Stimulated activated CD4-positive, alpha-beta T cell treated with anti-CD3 and anti-CD28 coated beads, Interleukin-2, amount 100 ng/mL, for 48 hours (primary cell): ENCODE results near the gene TMTC2.

Source experiments
- DNase-seq, 2 donors: peaks; one replicate each; pipeline ENCODE4 v3.0.0-alpha.2; 2020

The TMTC2 gene

DNA sequence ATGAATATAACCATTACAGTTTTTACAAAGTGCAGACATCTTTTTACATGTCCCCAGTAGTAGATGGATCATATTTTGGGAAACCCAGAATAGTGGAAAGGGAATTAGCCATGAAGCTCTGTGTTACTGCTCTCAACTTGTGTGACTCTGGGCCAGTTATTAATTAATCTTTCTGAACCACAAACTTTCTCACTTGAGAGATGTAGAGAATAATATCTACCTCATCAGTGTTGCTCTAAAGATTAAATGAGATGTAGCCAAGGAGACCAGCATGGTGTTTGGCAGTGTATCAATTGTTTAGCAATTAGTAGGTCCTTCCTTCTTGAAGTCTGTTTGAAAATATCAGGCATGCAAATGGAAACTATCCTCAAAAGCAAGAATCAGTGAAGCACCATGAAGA, 169.2 kb downstream of the TMTC2 start:
- no peak for DNase-seq

DNA sequence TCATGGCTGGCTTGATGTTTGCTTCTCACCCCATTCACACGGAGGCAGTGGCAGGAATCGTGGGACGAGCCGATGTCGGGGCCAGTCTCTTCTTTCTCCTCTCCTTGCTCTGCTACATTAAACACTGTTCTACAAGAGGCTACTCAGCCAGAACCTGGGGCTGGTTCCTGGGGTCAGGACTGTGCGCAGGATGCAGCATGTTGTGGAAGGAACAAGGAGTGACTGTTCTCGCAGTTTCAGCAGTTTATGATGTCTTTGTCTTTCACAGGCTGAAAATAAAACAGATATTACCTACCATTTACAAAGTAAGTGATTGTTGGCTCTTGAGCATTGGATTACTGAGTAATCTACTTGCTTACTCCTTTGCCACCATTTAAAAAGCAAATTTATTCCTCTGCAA, 170.6 kb downstream of the TMTC2 start:
- DNase-seq: no peak

DNA sequence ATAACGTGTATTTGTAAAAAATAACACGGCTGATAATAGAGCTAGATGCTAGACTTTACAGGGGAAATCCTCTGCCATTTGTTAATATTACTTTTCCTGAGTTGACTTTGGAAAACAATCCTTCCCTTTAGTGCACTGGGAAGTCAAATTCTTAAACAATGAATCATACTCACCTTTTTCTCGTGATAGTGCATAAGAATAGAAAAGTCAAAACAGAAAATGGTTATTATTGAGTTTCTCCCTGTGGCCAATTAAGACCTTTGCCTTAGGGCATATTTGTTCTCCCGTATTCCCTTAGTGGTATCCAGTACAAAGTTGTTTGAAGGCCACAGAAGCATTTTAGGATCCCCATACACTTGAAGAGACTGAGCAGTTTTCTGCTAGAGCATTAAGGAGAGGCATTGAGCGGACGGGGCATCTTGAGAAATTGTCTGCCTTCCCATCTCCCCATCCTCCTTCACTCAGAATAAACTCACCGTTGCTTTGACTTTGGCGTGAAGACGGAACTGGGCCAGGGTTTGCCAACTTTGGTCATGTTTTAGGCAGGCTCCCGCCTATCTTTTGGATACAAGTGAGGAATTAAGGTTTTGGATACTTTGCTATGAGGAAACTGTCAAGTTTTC, 171.3 kb downstream of the TMTC2 start:
- DNase-seq: no peak

DNA sequence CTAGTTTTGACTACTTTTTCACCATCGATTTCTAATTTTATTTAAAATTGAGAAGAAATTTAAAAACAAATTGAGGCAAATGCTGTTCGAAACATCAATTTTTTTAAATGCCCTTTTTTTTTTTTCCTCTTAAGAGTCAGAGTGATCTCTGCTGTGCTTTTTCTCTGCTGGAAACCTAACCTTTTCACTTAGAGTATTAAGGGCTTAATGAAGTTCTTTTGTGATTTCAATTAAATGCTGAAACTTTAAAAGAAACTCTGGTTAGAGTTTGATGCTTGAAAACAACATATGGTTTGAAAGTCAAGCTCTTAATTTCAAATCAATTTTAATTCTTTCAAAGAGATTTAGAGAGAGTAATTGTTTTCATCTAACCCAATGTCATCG, 171.8 kb downstream of the TMTC2 start:
- DNase-seq: no peak

DNA sequence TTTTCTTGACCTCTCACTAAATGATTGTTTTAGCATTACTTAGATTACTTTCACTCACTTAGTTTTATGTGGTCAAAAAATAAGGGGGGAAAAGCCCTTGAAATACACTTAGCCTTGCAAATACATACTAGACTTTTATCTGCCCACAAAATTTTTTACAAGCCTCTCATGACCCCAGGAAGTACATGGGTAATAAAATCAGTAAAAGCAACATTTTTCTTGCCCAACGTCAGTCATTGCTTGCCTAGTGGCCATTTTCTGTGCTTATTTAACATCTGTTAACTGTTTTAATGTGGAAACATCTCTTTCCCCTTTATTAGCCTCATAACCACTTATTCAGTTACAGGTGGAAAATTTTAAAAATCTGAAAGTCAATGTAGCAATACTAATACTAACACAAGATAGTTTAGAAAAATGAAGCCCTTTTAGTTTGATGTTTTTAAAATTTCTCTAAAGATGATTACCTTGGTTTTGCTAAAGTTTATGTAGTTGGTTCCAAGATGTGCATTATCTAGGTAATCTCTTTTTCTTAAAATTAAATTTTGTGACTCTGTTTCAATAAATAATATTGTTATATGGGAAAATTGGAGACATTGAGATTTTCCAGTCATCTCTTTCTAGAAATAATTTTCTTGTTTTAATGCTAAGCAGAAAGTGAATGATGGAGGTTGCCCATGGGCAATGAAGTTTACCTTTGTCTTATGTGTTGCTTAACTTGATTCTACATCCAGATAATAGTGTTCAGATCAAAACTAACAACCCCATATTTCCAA, 175.5 kb downstream of the TMTC2 start:
- DNase-seq: no peak

DNA sequence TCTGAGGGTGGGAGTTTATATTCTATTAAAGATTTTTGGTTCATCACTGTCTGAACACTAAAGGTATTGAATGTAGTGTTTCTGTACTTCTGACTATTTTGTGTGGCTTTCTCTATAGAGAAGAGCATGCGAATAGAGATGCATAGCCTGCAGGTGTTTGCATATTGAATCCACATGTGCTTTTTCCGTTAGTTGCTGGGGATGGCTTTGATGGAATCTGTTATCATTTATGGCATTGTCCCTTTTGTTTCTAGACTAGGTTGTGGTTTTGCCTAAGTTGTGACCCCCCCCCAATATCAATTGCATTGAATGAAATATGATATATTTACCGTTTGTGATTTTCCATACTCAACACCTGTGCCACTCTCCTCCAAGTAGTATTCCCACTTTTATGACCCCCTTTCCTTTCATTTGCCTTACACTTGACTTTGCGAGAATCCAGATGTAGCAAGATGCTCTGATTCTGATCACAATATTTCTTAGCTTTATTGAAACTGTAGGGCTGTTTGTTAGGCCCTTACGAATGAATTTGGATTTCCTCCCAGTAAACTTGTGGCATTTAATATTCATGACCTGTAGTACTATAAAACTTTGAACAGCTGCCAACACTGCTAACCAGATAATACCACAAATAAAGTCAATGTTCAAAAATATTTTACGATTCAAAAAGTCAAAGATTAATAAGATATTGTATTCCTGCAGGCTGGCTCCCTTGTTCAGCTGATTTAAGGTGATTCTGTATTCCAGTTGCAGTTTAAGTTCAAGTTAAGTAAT, 176.4 kb downstream of the TMTC2 start:
- DNase-seq: no peak

DNA sequence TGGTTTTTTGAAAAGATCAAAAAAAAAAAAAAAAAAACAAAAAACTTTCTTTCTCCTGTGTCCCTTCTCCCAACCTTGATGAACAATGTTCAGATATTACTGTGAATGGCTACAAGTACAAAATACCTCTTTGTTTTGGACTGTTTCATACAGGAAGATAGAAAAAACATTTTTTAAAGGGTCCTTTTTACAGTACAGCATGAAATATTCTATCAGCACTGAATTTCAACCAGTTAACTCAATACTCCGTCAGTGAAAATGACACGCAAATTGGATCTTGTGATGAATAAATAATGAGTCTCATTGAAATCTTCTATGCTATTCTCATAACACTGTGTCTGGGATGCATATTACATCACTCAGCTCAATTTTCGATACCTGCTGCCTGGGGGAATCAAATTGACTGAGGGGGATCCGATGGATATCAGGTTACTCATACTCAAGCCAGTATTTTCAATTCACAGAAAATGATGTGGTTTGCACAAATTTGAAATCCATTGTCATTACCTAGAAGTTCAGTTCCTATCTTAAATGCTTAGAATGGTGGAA, 179.6 kb downstream of the TMTC2 start:
- no peak for DNase-seq

DNA sequence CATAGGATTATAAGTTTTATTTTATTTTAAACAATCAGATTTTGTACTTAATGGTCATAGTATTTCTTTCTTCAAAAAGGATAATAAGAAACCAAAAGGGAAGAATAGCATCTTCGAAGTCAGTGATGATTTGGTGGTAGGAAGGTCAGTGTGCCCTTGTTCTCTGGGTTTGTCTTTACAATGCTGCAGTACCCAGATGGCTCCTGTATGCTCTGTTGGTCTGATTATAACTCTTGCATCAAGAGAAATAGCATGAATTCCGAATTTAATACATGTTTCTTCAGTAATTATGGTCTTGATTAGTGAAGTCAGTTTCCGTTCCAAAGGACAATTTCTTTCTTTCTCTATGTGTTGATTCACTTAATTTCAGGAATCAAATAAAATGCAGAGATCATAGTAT, 180.2 kb downstream of the TMTC2 start:
- DNase-seq: no peak

DNA sequence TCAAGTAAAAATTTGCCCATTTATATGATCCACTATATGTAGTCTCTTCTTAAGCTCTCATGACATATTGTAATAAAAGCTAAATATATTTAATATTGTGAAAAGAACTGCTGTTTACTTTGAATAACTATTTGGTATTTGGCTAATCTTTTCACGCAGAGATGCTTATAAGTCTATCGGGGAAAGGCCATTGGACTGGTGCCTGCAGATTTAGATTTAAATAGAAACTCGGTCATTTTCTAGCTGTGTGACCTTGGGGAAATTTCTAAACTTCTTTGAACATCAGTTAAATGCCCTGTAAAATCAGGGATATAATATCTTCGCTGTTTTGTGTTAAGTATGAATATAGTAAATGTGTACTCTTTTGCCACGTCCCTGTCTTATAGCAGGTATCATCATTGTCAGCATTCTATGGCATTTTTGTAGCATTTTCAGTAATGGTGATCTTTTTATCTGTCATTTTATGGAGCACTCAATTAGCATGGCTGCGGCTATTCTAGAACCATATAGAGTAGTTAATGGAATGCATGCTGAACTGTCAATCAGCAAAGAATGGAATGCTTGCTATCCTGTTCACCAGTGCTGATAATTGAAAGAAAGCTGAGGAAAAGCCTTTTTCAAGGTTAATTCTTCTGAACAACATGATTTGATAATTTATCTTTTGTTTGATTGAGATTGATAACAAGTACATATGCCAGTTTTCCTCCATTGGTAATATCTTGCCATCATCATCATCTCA, 181.2 kb downstream of the TMTC2 start:
- no peak for DNase-seq

DNA sequence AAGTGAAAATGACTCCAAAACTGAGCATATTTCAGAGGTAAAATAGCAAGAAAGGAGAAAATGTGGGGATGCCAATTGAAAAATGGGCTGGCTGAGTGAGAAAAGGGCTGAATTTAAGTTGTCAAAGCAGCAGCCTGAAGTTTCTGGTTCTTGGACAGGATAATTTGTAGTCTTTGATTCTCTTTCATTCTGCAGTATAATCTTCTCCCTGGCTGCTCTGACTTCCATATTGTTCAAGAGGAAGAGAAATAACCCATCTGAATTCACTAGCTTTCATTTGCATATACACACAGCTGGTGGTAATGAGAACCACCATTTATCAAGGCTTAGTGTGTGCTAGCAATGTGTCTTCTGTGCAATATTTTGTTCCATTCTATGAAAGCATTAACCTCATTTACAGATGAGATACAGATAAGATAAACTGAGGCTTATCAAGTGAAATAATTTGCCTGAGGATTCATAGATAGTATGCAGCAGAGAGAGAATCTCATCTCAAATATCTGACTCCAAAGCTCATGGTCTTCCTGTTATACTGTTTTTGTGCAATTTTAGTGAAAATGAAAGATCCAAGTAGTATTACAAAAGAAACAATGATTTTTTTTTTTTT, 184.2 kb downstream of the TMTC2 start:
- no peak for DNase-seq

DNA sequence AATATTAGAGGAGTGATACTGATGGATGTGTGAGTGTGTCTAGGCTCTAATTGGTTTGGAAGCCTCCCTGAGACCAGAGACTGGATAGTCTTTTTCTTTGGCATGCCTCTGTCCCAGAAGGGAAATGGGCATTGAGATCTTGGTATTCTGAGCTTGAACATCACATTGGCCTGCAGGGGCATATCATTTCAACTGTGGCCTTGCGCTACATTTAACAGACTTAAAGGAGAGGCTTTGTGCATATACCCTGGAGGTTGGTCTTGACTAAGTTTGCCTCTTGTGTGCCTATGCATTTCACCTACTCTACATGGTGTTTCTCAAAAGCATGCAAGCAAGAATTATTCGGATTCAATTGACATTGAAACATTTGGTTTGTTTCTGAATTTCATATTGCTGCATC, 185.4 kb downstream of the TMTC2 start:
- no peak for DNase-seq

DNA sequence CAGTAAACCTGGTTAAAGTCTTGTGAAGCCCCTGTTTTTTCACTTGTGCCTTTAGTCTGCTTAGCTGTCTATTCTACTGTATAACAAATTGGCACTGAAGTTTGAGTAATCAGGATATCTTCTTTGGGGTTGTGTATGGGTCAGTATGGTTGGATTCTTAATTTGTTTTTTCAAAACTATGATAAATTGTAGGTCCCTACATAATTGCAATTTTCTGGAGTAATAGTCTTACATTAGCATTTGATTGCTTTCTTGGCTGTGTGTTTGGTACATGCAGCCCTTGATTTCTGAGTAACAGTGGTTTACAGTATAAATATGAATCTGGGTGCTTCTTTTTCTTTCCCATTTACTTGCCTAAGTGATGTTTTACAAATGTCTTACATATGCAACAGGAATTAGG, 186.6 kb downstream of the TMTC2 start:
- DNase-seq: no peak

DNA sequence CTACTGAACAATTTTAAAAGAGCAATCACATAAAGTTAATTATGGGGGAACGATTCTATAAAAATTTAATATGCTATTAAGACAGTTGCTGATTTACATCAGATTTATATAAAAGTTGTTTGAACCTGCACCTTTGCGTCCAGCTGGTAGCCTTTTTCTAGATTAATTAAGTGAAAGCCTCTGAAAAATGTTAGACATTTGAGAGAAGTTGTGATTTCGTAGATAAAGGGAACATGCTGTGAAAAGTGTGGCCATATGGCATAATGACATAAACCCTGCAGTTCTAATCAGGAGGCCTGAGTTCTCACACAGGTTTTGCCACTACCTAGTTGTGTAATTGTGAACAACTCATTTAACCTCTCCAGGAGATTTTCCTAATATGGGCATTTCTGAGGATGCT, 187.2 kb downstream of the TMTC2 start:
- DNase-seq: no peak

DNA sequence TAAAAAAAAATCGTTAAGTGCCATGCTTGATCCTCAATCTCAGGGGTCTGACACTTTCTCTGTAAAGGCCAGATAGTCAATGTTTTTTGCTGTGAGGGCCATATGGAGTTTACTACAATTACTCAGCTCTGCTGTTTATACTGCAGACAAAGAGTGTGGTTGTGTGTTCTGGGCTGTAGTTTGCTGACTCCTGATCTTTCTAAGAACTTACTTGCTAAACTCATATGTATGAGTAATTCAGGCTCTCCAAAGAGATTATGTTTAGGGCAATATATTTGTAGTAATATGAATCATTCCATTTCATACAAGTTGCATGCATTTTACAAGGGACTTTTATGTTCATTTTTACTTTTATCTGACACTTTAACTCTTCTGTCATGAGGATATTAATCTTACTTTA, 188.2 kb downstream of the TMTC2 start:
- no peak for DNase-seq

DNA sequence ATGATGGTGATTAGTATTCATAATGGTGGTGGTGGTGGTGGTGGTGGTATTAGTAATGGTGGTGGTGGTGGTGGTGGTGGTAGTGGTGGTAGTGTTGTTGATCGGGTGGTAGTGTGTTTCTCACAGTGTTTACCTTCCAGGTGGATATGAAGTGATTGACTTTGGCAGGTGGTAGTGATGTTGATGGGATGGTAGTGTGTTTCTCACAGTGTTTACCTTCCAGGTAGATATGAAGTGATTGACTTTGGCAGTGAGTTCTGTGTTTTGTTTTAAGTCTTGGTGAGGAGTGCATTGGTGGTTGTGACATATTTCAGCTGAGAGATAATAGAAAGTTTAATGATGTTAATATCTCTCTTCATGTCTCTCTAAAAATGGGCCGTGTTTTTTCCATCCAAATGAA, 189.4 kb downstream of the TMTC2 start:
- no peak for DNase-seq

DNA sequence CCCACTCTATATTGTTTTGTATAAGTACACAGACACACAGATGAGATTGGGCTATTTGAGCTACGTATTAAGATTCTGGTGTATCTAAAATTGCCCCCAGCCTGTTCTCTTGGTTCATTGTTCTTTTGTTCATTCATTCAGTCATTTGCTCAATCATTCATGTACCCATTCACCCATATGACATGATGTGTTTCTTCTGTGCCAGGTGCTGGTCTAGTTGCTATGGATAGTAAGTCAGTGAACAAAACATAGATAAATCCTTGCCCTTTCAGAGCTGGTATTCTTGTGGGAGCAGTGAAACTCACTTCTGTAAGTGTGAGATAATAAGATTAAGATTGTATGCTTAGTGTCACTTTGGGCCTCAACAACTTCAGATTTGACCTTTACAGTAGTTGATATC, 191.3 kb downstream of the TMTC2 start:
- no peak for DNase-seq

DNA sequence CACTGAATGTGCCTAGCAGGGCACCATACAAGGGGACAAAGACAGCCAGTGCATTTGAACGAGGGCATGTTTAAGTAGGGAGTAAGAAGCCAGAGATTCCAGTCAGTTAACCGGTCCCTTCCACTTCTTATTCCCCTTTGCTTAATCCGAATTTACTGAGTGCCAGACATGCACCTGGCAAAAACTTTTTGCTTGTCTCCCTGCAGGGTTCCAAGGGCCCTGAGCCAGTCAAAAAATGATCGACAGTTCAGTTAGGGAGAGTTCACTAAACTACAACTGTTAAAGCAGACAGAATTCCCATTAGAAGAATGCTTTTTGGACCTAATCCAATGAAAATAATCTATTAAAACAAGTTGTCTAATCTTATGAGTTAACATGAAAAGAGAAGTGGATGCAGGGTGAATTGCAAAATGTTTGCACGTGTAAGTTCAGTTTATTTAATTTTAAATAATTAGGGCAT, 193.8 kb downstream of the TMTC2 start:
- DNase-seq: no peak

DNA sequence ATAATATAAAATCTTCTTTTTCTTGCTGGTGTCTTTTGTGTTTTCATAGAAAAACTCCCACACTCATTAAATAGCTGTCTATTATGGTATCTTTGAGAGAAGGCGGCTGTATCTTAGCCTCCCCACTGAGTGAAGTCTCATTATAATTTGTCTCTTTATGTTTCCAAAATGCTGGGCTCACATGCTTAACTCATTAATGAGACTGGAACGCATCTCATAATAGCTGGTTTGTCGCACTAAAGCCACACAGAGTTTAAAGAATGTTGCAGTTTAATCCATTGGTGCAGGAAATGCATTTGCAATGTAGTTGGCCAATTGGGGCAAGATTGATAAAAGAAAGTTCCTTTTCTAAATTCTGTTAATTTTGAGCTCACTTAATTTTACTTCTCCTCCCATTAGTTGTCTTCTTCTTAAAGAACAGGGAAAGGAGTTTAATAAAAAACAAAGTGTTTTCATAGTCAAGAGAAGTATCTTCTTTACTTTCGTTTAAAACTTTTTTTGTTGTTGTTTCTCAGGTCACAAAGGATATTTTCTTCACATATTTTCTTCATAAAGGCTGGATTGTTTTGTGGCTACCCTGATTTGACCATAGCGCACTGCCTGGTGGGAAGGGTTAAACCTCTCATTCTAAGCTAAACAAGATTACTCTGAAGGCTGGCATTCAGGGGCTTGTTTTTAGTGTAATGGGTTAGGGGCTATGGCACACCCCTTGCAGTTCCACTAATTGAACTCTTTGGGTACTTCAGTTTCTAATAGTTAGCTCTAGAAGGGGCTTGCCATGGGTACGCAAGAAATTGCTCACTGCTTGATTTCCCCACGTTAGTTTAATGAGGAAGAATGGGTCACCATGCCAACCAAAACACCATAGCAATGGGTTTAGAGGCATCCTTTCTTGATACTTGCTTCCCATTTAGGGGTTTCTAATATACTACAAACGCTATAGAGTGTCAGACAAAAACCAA, 197.0 kb downstream of the TMTC2 start:
- no peak for DNase-seq

DNA sequence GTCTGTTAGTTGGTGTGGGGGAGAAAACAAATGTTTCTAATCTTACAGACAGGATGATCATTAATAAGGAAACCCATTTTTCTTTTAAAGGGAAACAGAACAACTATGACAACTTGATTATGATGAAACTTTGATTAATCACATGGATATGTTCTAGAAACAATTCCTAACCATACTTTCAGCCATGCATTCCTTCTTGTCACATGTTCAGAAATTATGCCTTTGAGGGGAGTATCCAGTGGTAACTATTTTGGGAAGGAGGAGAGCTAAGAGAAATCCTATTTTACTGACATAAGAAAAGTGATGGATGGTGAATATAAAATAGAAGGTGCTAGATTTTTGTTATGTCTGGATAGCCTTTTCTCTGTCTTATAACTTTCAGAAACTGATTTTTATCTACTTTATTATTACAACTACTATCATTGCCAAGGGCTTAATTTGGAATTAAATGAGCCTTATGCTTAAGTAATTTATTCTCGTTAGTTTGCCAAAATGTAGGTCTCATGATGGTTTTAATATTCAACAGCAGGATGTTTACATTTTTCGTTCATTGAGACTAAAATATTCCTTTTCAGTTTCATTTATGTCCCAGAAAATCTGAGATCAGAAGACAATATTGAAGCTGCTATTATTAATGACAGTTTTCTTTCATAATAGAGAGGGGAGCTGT, 200.1 kb downstream of the TMTC2 start:
- no peak for DNase-seq

DNA sequence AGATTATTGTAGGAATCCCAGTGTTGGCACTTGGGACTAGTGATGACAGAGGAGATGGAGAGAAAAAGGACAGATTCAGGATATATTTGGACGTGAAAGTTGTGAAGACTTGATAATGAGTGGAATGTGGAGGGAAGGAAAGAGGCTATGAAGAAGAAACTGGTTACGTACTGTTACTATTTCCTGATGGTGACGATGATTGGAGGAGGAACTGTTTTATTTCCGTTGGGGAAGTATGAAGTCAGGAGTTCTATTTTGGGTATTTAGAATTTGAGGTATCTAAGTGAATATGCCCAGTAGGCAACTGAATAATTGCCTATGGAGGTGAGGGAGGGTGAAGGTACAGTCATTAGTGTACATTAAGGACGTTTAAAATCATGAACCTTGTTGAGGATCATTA, 207.2 kb downstream of the TMTC2 start:
- DNase-seq: no peak

DNA sequence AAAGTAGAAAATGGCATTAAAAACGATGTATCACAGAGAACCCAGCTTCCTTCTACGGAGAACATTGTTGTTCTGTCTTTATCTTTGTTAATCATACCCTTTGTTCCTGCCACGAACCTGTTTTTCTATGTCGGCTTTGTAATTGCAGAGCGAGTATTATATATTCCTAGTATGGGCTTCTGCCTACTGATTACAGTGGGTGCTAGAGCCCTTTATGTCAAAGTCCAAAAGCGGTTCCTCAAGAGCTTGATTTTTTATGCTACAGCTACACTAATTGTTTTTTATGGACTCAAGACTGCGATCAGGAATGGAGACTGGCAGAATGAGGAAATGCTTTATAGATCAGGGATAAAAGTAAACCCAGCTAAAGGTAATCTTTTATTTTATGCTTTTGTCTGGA, 209.6 kb downstream of the TMTC2 start:
- DNase-seq: no peak
